Measurements from ENCODE around the gene THSD7A.

Gene THSD7A

GRCh38 chr7:11749629-11750028, 82.4 kb downstream of the THSD7A start:
- Mint-ChIP-seq H3K27me3 (ENCODE audit: low read depth) (no peaks in the 10 kb centered on the region), H3K4me3 (no peak overlapping the region), H3K4me1 (ENCODE audit: low read depth) (no peaks in the 10 kb centered on the region), H3K27ac (no peak overlapping the region), H3K36me3 (ENCODE audit: low read depth) (no peaks in the 10 kb centered on the region), H3K9me3 (no peaks in the 10 kb centered on the region)

- H3K36me3 Mint-ChIP-seq (ENCODE audit: low read depth), result no peaks in the 10 kb centered on the region
- no peak overlapping the region for H3K4me3 Mint-ChIP-seq
- H3K4me1 Mint-ChIP-seq (ENCODE audit: low read depth), result no peaks in the 10 kb centered on the region
- no peaks in the 10 kb centered on the region for H3K27me3 Mint-ChIP-seq (ENCODE audit: low read depth)
- no peaks in the 10 kb centered on the region for H3K9me3 Mint-ChIP-seq
- no peak overlapping the region for H3K27ac Mint-ChIP-seq
Observed at GRCh38 chr7:11748884-11749283, 83.1 kb downstream of the THSD7A start.

- no peaks in the 10 kb centered on the region for H3K4me1 Mint-ChIP-seq (ENCODE audit: low read depth)
- no peaks in the 10 kb centered on the region for H3K36me3 Mint-ChIP-seq (ENCODE audit: low read depth)
- H3K27ac Mint-ChIP-seq, result no peak overlapping the region
- H3K27me3 Mint-ChIP-seq (ENCODE audit: low read depth), result no peaks in the 10 kb centered on the region
- no peak overlapping the region for H3K4me3 Mint-ChIP-seq
- no peaks in the 10 kb centered on the region for H3K9me3 Mint-ChIP-seq
Observed at GRCh38 chr7:11747715-11748485, 84.1 kb downstream of the THSD7A start.

- Mint-ChIP-seq H3K9me3 (no peaks in the 10 kb centered on the region), H3K27ac (no peak overlapping the region), H3K4me3 (no peak overlapping the region), H3K27me3 (ENCODE audit: low read depth) (no peaks in the 10 kb centered on the region), H3K4me1 (ENCODE audit: low read depth) (no peaks in the 10 kb centered on the region), H3K36me3 (ENCODE audit: low read depth) (no peaks in the 10 kb centered on the region)
Observed at GRCh38 chr7:11746591-11746990, 85.4 kb downstream of the THSD7A start.

- H3K4me3 Mint-ChIP-seq, result no peak overlapping the region
- no peaks in the 10 kb centered on the region for H3K36me3 Mint-ChIP-seq (ENCODE audit: low read depth)
- H3K4me1 Mint-ChIP-seq (ENCODE audit: low read depth), result no peaks in the 10 kb centered on the region
- no peaks in the 10 kb centered on the region for H3K9me3 Mint-ChIP-seq
- no peak overlapping the region for H3K27ac Mint-ChIP-seq
- no peaks in the 10 kb centered on the region for H3K27me3 Mint-ChIP-seq (ENCODE audit: low read depth)
Observed at GRCh38 chr7:11743548-11743947, 88.5 kb downstream of the THSD7A start.

- no peak overlapping the region for H3K4me3 Mint-ChIP-seq
- no peaks in the 10 kb centered on the region for H3K36me3 Mint-ChIP-seq (ENCODE audit: low read depth)
- no peak overlapping the region for H3K27ac Mint-ChIP-seq
Observed at GRCh38 chr7:11743016-11743415, 89.0 kb downstream of the THSD7A start.

GRCh38 chr7:11742496-11742895, 89.5 kb downstream of the THSD7A start:
- Mint-ChIP-seq H3K27ac (no peak overlapping the region), H3K4me1 (ENCODE audit: low read depth) (no peaks in the 10 kb centered on the region), H3K9me3 (no peaks in the 10 kb centered on the region), H3K36me3 (ENCODE audit: low read depth) (no peaks in the 10 kb centered on the region), H3K27me3 (ENCODE audit: low read depth) (no peaks in the 10 kb centered on the region), H3K4me3 (no peak overlapping the region)

More at GRCh38 chr7:11743016-11743415, 89.0 kb downstream of the THSD7A start:
- H3K27me3 Mint-ChIP-seq (ENCODE audit: low read depth), result no peaks in the 10 kb centered on the region
- no peaks in the 10 kb centered on the region for H3K4me1 Mint-ChIP-seq (ENCODE audit: low read depth)
- no peaks in the 10 kb centered on the region for H3K9me3 Mint-ChIP-seq

- H3K27me3 Mint-ChIP-seq (ENCODE audit: low read depth), result no peaks in the 10 kb centered on the region
- no peak overlapping the region for H3K27ac Mint-ChIP-seq
- H3K4me3 Mint-ChIP-seq, result no peak overlapping the region
- H3K4me1 Mint-ChIP-seq (ENCODE audit: low read depth), result no peaks in the 10 kb centered on the region
- no peaks in the 10 kb centered on the region for H3K9me3 Mint-ChIP-seq
- no peaks in the 10 kb centered on the region for H3K36me3 Mint-ChIP-seq (ENCODE audit: low read depth)
Observed at GRCh38 chr7:11737723-11738122, 94.3 kb downstream of the THSD7A start.

- Mint-ChIP-seq H3K36me3 (ENCODE audit: low read depth) (no peaks in the 10 kb centered on the region), H3K27me3 (ENCODE audit: low read depth) (no peaks in the 10 kb centered on the region), H3K9me3 (no peaks in the 10 kb centered on the region)
Observed at GRCh38 chr7:11732207-11732606, 99.8 kb downstream of the THSD7A start.

GRCh38 chr7:11730725-11731124, 101.3 kb downstream of the THSD7A start:
- H3K36me3 Mint-ChIP-seq (ENCODE audit: low read depth), result no peaks in the 10 kb centered on the region
- no peaks in the 10 kb centered on the region for H3K9me3 Mint-ChIP-seq
- no peaks in the 10 kb centered on the region for H3K27me3 Mint-ChIP-seq (ENCODE audit: low read depth)
- no peaks in the 10 kb centered on the region for H3K4me1 Mint-ChIP-seq (ENCODE audit: low read depth)
- H3K27ac Mint-ChIP-seq, result no peak overlapping the region
- H3K4me3 Mint-ChIP-seq, result no peak overlapping the region

More at GRCh38 chr7:11732207-11732606, 99.8 kb downstream of the THSD7A start:
- Mint-ChIP-seq H3K4me3 (no peak overlapping the region), H3K4me1 (ENCODE audit: low read depth) (no peaks in the 10 kb centered on the region), H3K27ac (no peak overlapping the region)

GRCh38 chr7:11727864-11728263, 104.1 kb downstream of the THSD7A start:
- H3K27ac Mint-ChIP-seq, result no peak overlapping the region
- no peaks in the 10 kb centered on the region for H3K9me3 Mint-ChIP-seq
- H3K27me3 Mint-ChIP-seq (ENCODE audit: low read depth), result no peaks in the 10 kb centered on the region
- H3K4me1 Mint-ChIP-seq (ENCODE audit: low read depth), result no peaks in the 10 kb centered on the region
- no peak overlapping the region for H3K4me3 Mint-ChIP-seq
- H3K36me3 Mint-ChIP-seq (ENCODE audit: low read depth), result no peaks in the 10 kb centered on the region

GRCh38 chr7:11726794-11727155, 105.2 kb downstream of the THSD7A start:
- Mint-ChIP-seq H3K36me3 (ENCODE audit: low read depth) (no peaks in the 10 kb centered on the region), H3K27me3 (ENCODE audit: low read depth) (no peaks in the 10 kb centered on the region), H3K4me1 (ENCODE audit: low read depth) (no peaks in the 10 kb centered on the region), H3K4me3 (no peak overlapping the region), H3K27ac (no peak overlapping the region), H3K9me3 (no peaks in the 10 kb centered on the region)

GRCh38 chr7:11726001-11726793, 105.8 kb downstream of the THSD7A start:
- no peaks in the 10 kb centered on the region for H3K27me3 Mint-ChIP-seq (ENCODE audit: low read depth)
- H3K4me1 Mint-ChIP-seq (ENCODE audit: low read depth), result no peaks in the 10 kb centered on the region
- H3K36me3 Mint-ChIP-seq (ENCODE audit: low read depth), result no peaks in the 10 kb centered on the region

GRCh38 chr7:11716185-11716584, 115.8 kb downstream of the THSD7A start:
- Mint-ChIP-seq H3K4me3 (no peak overlapping the region), H3K36me3 (ENCODE audit: low read depth) (no peaks in the 10 kb centered on the region), H3K4me1 (ENCODE audit: low read depth) (no peaks in the 10 kb centered on the region), H3K27ac (no peak overlapping the region), H3K27me3 (ENCODE audit: low read depth) (no peaks in the 10 kb centered on the region), H3K9me3 (no peaks in the 10 kb centered on the region)

More at GRCh38 chr7:11726001-11726793, 105.8 kb downstream of the THSD7A start:
- H3K9me3 Mint-ChIP-seq, result no peaks in the 10 kb centered on the region
- no peak overlapping the region for H3K4me3 Mint-ChIP-seq
- H3K27ac Mint-ChIP-seq, result no peak overlapping the region

GRCh38 chr7:11714676-11715075, 117.3 kb downstream of the THSD7A start:
- H3K27me3 Mint-ChIP-seq (ENCODE audit: low read depth), result no peaks in the 10 kb centered on the region
- no peak overlapping the region for H3K27ac Mint-ChIP-seq
- no peaks in the 10 kb centered on the region for H3K9me3 Mint-ChIP-seq
- H3K4me1 Mint-ChIP-seq (ENCODE audit: low read depth), result no peaks in the 10 kb centered on the region
- no peaks in the 10 kb centered on the region for H3K36me3 Mint-ChIP-seq (ENCODE audit: low read depth)
- H3K4me3 Mint-ChIP-seq, result no peak overlapping the region

Measured in T-helper 1 cell treated with Interleukin-12 subunit alpha and Interleukin-12 subunit beta and Interleukin-4 antibody, amounts not matched to agents 30 μg/mL and 1 μg/mL, for 36 hours (primary cell).